Bronchial epithelial cell (primary cell): ENCODE results near the gene CTTNBP2NL. TPM values are rescaled to one million over a fixed set of nuclear protein-coding genes. Genes with fewer than 3 reads are reported as not detected.

Experiments used
- DNase-seq: peaks from one replicate; pipeline ENCODE4 v3.0.0-alpha.2; 2010; ENCODE audit warnings: low read depth
- FAIRE-seq: peaks from 2 replicates; lab custom pipeline; 2011; peaks lifted over from hg19 to GRCh38; lab: Jason Lieb, UNC
- H3K27me3 ChIP-seq: 2 replicates; pipeline ENCODE4 v1.5.1; 2011; ENCODE audit warnings: low read length; ENCODE audit not compliant: control insufficient read depth, insufficient read depth
- H3K36me3 ChIP-seq: 2 replicates; pipeline ENCODE4 v1.5.1; 2011; ENCODE audit warnings: low read length; ENCODE audit not compliant: control insufficient read depth, insufficient read depth
- H3K4me3 ChIP-seq: 2 replicates; pipeline ENCODE4 v1.5.1; 2011; ENCODE audit warnings: mild to moderate bottlenecking, low read depth, low read length, control low read depth
- CTCF ChIP-seq: IDR thresholded peaks from 2 replicates; pipeline ENCODE4 v1.5.1; 2011; ENCODE audit warnings: mild to moderate bottlenecking, moderate library complexity, low read length, control low read depth, inconsistent platforms; ENCODE audit not compliant: insufficient read depth, severe bottlenecking
- total RNA-seq: library from RNA; depleted of rRNA; stranded (reverse); fragments of >200 nt; gene quantifications from 2 replicates; pipeline ENCODE4 v1.2.1, GENCODE V29; 2014

Gene CTTNBP2NL
- total RNA-seq, 1 donor from 2014 or later = 5.3 TPM

- TF ChIP-seq CTCF = no peak
- DNase-seq (no peak), FAIRE-seq (no peak)
- Histone ChIP-seq H3K36me3 (peaks cover 1% of the 10 kb centered on the region), H3K27me3 (no peaks in the 10 kb centered on the region), H3K4me3 (no peak overlapping the region)
Observed at GRCh38 chr1:112402682-112403643, 6.9 kb downstream of the CTTNBP2NL start.

- peaks cover 3% of the 10 kb centered on the region for H3K36me3 ChIP-seq
- no peaks in the 10 kb centered on the region for H3K27me3 ChIP-seq
- no peak for FAIRE-seq
- no peak for TF ChIP-seq CTCF
- H3K4me3 ChIP-seq = no peak overlapping the region
- DNase-seq = no peak
Observed at GRCh38 chr1:112406771-112407170, 10.8 kb downstream of the CTTNBP2NL start.

- no peak for TF ChIP-seq CTCF
- H3K27me3 ChIP-seq = no peaks in the 10 kb centered on the region
- H3K4me3 ChIP-seq = no peak overlapping the region
- peaks cover 2% of the 10 kb centered on the region for H3K36me3 ChIP-seq
- no peak for FAIRE-seq
- no peak for DNase-seq
Observed at GRCh38 chr1:112409414-112409813, 13.4 kb downstream of the CTTNBP2NL start.

GRCh38 chr1:112410673-112411072, 14.7 kb downstream of the CTTNBP2NL start:
- no peak for DNase-seq
- Histone ChIP-seq H3K36me3 (peaks cover 2% of the 10 kb centered on the region), H3K27me3 (no peaks in the 10 kb centered on the region), H3K4me3 (no peak overlapping the region)
- no peak for FAIRE-seq
- no peak for TF ChIP-seq CTCF

- H3K27me3 ChIP-seq = no peaks in the 10 kb centered on the region
Observed at GRCh38 chr1:112417271-112417670, 21.3 kb downstream of the CTTNBP2NL start.

More at GRCh38 chr1:112417271-112417670, 21.3 kb downstream of the CTTNBP2NL start:
- no peak for TF ChIP-seq CTCF
- DNase-seq (no peak), FAIRE-seq (no peak)
- H3K4me3 ChIP-seq = no peak overlapping the region
- no peaks in the 10 kb centered on the region for H3K36me3 ChIP-seq
